GM10847 (cell line): ENCODE data around the gene FBL.

Source experiments
- POLR2A ChIP-seq: IDR thresholded peaks from 2 replicates; pipeline ENCODE4 v1.6.1; 2011; ENCODE audit not compliant: insufficient read length; ENCODE audit errors: extremely low read depth

FBL gene

GRCh38 chr19:39850892-39851291 lies 4.7 kb upstream of the FBL start:
- TF ChIP-seq POLR2A = no peak

- no peak for TF ChIP-seq POLR2A
Observed at GRCh38 chr19:39848392-39848791, 2.2 kb upstream of the FBL start.

GRCh38 chr19:39847525-39847924 lies 1.3 kb upstream of the FBL start:
- no peak for TF ChIP-seq POLR2A

GRCh38 chr19:39846678-39847486 lies 703 bp upstream of the FBL start:
- TF ChIP-seq POLR2A = no peak

- TF ChIP-seq POLR2A = no peak
Observed at GRCh38 chr19:39845584-39845932, 621 bp downstream of the FBL start.

- TF ChIP-seq POLR2A = no peak
Observed at GRCh38 chr19:39845172-39845571, 1.0 kb downstream of the FBL start.

GRCh38 chr19:39843919-39844793 lies 2.0 kb downstream of the FBL start:
- TF ChIP-seq POLR2A = no peak

- no peak for TF ChIP-seq POLR2A
Observed at GRCh38 chr19:39842693-39843435, 3.3 kb downstream of the FBL start.

GRCh38 chr19:39841041-39841440 lies 5.1 kb downstream of the FBL start:
- no peak for TF ChIP-seq POLR2A

GRCh38 chr19:39840492-39840891 lies 5.7 kb downstream of the FBL start:
- no peak for TF ChIP-seq POLR2A

- TF ChIP-seq POLR2A = no peak
Observed at GRCh38 chr19:39839678-39840327, 6.4 kb downstream of the FBL start.

GRCh38 chr19:39838569-39838968 lies 7.6 kb downstream of the FBL start:
- no peak for TF ChIP-seq POLR2A

GRCh38 chr19:39837978-39838377 lies 8.2 kb downstream of the FBL start:
- TF ChIP-seq POLR2A = no peak

- peak; percentile 13 for TF ChIP-seq POLR2A
Observed at GRCh38 chr19:39834287-39834841, 11.8 kb downstream of the FBL start.
